Lung (tissue), 12 donors: ENCODE measurements around the gene ARHGAP15. TPM values are rescaled to one million over a fixed set of nuclear protein-coding genes. Genes with fewer than 3 reads are reported as not detected.

ENCODE experiments used
- ATAC-seq: fragments of 200-7000 bp; cut with Tn5 transposase; one replicate; pipeline ENCODE4 v1.9.1; 2020; ENCODE audit warnings: moderate number of reproducible peaks; ENCODE audit not compliant: insufficient read depth, low FRiP score
- DNase-seq, 3 donors: peaks; one replicate each; pipeline ENCODE4 v3.0.0-alpha.2; 2013 to 2017
- H3K27ac ChIP-seq, 2 donors: one replicate each; pipeline ENCODE4 v1.5.1; 2013; ENCODE audit warnings: mild to moderate bottlenecking in 2 of 2, moderate library complexity in 2 of 2, control low read depth in 1 of 2, inconsistent platforms in 1 of 2, low read depth in 1 of 2, low read length in 1 of 2
- H3K27me3 ChIP-seq, 3 donors: one replicate each; pipeline ENCODE4 v1.5.1; 2013; ENCODE audit warnings: low read length in 2 of 3; ENCODE audit not compliant: control insufficient read depth in 3 of 3, insufficient read depth in 3 of 3
- H3K36me3 ChIP-seq, 4 donors: one replicate each; pipeline ENCODE4 v1.5.1; 2013; ENCODE audit warnings: low read length in 4 of 4, mild to moderate bottlenecking in 1 of 4, moderate library complexity in 1 of 4; ENCODE audit not compliant: control insufficient read depth in 4 of 4, insufficient read depth in 4 of 4
- H3K4me1 ChIP-seq, 5 donors: one replicate each; pipeline ENCODE4 v1.5.1; 2013; ENCODE audit warnings: low read length in 5 of 5, mild to moderate bottlenecking in 2 of 5, moderate library complexity in 1 of 5; ENCODE audit not compliant: control insufficient read depth in 5 of 5, insufficient read depth in 5 of 5
- H3K4me3 ChIP-seq: one replicate; pipeline ENCODE4 v1.5.1; 2013; ENCODE audit warnings: mild to moderate bottlenecking, control low read depth, moderate library complexity
- H3K9ac ChIP-seq, 2 donors: one replicate each; pipeline ENCODE4 v1.5.1; 2013; ENCODE audit warnings: low read length in 2 of 2, control low read depth in 1 of 2; ENCODE audit not compliant: insufficient read depth in 1 of 2
- H3K9me3 ChIP-seq, 4 donors: one replicate each; pipeline ENCODE4 v1.5.1; 2013; ENCODE audit warnings: low read length in 3 of 4, mild to moderate bottlenecking in 1 of 4, moderate library complexity in 1 of 4; ENCODE audit not compliant: control insufficient read depth in 4 of 4, insufficient read depth in 3 of 4
- CTCF ChIP-seq: IDR thresholded peaks from 2 replicates; pipeline ENCODE4 v1.5.1; 2012; ENCODE audit warnings: mild to moderate bottlenecking; ENCODE audit errors: control extremely low read depth, extremely low read depth
- WGBS, 2 donors: extraction: QIAGEN DNeasy Blood & Tissue Kit; methylation state at CpG; one replicate each; pipeline ENCODE4 v1.1.7; 2013; 5-methylcytosine and 5-hydroxymethylcytosine counted together
- polyA plus RNA-seq, 2 donors: library from polyadenylated mRNA; stranded (reverse); fragments of 200-250 nt; gene quantifications; one replicate each; pipeline ENCODE4 v1.2.1, GENCODE V29; 2013
- total RNA-seq, 2 donors: library from RNA; depleted of rRNA in 1 of 2; stranded (reverse); fragments of >200 nt in 1 of 2; gene quantifications; one replicate each; pipeline ENCODE4 v1.2.1, GENCODE V29; 2014 to 2021
- donor health status: control.
- donor health status: control.
- donor health status: Bipolar disorder and iron deficiency.
- donor health status: healthy.
- donor health status: DM: yes; HTN: yes; CAD: no.

ARHGAP15 gene
- total and polyA plus RNA-seq, 4 donors, result 5.9 to 74.3 (median 13.2) TPM

GRCh38 chr2:143394062-143394461 lies 264.8 kb downstream of the ARHGAP15 start:
- Histone ChIP-seq H3K4me3 (no peak overlapping the region), H3K9me3 (no peaks in the 10 kb centered on the region), H3K4me1 (peaks cover 0 to 14% (median 0%) of the 10 kb centered on the region in 5 donors), H3K9ac (no peak overlapping the region), H3K36me3 (no peaks in the 10 kb centered on the region), H3K27ac (no peak overlapping the region), H3K27me3 (no peaks in the 10 kb centered on the region)
- TF ChIP-seq CTCF, result no peak
- 97 to 99% methylated on average over 2 of the region's 2 CpGs for WGBS, 2 donors
- no peak for DNase-seq
- no peak for ATAC-seq

DNA sequence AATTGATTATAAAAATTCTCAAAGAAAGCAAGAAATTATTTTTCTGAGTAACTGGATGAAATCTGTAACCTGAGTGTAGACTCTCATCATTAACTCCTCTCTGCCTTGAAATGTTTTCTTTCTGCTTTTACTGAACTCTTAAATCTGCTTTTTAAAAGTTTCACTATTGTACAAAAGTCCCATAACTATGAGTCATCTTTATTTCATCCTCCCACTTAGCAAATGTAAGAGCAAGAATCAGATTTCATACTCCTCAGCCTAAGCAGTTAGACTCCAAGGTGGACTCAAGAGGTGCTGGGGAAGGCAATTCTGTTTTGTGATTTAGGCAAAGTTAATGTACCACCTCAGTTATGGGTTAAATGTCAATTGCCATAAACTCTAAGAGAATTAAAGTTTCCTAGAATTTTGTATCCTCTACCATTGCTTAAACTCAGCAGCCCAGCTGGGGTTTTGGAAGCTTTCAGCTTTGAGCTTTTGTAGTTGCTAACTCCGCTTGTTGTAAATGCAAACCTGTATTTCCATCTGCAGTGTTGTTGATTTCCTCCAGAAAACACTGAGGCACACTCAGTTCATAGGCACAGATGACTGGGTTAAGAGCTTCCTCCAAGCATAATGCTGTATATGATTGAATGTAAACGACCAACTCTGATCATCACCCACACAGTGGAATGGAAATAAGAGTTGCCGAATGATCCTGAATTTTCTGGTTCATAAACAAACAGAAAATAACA lies 268.8 kb downstream of the ARHGAP15 start:
- H3K27me3 ChIP-seq, result no peaks in the 10 kb centered on the region
- no peak for TF ChIP-seq CTCF
- no peak for ATAC-seq
- H3K4me1 ChIP-seq, result peaks cover 0 to 14% (median 0%) of the 10 kb centered on the region in 5 donors
- H3K9me3 ChIP-seq, result no peaks in the 10 kb centered on the region
- peak overlapping the region in 1 of 2 donors; percentile 61 for H3K9ac ChIP-seq
- peak in 2 of 3 donors; percentile 25 to 40 for DNase-seq
- WGBS, 2 donors, result 66 to 82% methylated on average over 3 of the region's 3 CpGs
- no peak overlapping the region for H3K27ac ChIP-seq
- H3K4me3 ChIP-seq, result no peak overlapping the region
- no peaks in the 10 kb centered on the region for H3K36me3 ChIP-seq

DNA sequence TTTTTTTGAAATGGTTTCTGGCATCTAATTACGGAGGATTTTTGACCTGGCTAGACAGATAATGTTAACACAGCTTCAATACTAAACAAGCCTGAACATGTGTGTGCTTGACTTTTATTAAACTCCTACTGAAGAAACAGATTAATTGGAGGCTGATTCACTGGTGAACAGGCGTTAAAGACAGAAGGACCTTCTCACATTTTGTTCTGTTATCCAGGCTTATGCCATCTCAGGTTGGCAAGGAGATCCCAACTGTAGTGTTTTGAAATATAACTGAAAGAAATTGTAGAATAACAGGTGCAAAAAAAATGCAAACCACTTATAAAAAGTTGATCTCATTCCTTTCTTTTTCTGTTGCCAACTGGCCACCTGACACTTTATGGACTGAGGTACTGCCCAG lies 269.6 kb downstream of the ARHGAP15 start:
- H3K36me3 ChIP-seq, result no peaks in the 10 kb centered on the region
- H3K27me3 ChIP-seq, result no peaks in the 10 kb centered on the region
- DNase-seq (peak in 2 of 3 donors; percentile 8 to 12), ATAC-seq (no peak)
- WGBS, 2 donors, result 62 to 82% methylated on average over 2 of the region's 2 CpGs
- peaks cover 0 to 14% (median 0%) of the 10 kb centered on the region in 5 donors for H3K4me1 ChIP-seq
- TF ChIP-seq CTCF, result no peak
- H3K4me3 ChIP-seq, result no peak overlapping the region
- H3K9ac ChIP-seq, result no peak overlapping the region
- no peaks in the 10 kb centered on the region for H3K9me3 ChIP-seq
- no peak overlapping the region for H3K27ac ChIP-seq
